NOMO-1 treated with DMSO at 0.1 percent for 48 hours (cell line): Measurements from ENCODE around the gene PRR35.

Experiments used
- DNase-seq: peaks from one replicate; lab custom pipeline; 2025; ENCODE audit not compliant: unreplicated experiment; lab: John Stamatoyannopoulos, UW

The PRR35 gene

DNA sequence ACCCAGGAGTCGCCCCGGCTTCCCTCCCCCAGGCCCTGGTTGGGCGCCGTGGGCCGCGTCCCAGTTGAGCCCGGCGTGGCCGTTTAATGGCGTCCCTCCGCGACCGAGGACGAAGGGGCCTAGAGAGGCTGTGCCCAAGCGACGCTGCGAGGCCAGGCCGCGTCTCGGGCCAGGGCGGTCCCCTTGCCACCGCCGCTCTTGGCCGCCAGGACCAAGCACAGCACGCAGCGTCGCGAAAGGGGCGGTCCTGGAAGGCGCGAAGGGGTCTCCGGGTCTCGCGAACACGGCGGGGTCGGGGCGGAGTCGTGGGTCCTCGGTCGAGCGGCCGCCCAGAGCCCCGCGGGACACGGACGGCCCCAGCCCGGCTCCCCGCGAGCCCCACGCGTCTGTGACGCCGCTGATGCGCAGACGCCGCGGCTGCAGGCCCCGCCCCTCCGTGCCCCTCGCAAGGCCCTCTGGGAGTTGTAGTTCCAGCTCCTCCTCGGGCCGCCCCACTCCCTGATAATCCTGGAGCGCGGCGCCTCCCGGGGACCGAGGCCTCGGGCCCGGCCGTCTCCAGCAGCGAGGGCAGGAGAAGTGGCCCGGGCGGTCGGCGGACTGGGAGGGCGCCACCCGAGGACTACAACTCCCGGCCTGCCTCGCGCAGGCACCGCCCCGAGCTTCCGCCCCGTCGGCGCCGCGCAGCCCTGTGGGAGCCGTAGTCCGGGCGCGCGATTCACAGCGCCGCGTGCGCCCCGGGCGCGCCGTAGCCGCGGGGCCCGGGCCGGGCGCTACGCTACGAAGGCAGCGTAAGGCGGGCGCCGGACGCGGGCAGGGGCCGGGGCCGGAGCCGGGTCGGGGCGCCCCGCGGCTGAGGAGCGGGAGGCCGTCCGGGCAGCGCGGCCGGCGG lies 32.9 kb upstream of the PRR35 start, which contains the start of gene CAPN15:
Gene CAPN15, plus strand, starts transcription at position 698 of the 889 bp plus-strand sequence. CDS start 19,127 bp downstream, outside the sequence.
- peak; percentile 87 for DNase-seq

- peak; percentile 38 for DNase-seq
These were observed 31.8 kb upstream of the PRR35 start for GRCh38 chr16:528111-529011.

GRCh38 chr16:529012-529575 lies 31.1 kb upstream of the PRR35 start:
- peak; percentile 7 for DNase-seq

GRCh38 chr16:530111-530817 lies 29.9 kb upstream of the PRR35 start:
- DNase-seq, result no peak

DNA sequence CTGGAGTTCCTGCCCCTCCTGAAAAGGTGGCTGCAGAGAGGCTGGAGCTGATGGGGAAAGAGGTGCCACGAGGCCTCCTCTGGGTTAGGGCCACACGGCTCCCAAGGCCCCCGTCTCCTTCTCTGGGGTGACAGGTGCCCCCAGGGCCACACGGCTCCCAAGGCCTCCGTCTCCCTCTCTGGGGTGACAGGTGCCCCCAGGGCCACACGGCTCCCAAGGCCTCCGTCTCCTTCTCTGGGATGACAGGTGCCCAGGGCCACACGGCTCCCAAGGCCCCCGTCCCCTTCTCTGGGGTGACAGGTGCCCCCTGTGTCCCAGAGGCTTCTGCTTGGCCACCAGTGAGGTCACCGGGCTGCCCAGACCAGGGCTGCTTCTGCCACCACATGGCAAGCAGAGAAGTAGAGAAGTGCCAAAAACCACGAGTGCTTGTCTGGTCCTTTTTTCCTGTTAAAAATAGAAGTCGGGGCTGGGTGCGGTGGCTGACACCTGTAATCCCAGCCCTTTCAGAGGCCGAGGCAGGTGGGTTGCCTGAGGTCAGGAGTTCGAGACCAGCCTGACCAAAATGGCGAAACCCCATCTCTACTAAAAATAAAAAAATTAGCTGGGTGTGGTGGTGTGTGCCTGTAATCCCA lies 28.6 kb upstream of the PRR35 start:
- DNase-seq, result no peak

DNA sequence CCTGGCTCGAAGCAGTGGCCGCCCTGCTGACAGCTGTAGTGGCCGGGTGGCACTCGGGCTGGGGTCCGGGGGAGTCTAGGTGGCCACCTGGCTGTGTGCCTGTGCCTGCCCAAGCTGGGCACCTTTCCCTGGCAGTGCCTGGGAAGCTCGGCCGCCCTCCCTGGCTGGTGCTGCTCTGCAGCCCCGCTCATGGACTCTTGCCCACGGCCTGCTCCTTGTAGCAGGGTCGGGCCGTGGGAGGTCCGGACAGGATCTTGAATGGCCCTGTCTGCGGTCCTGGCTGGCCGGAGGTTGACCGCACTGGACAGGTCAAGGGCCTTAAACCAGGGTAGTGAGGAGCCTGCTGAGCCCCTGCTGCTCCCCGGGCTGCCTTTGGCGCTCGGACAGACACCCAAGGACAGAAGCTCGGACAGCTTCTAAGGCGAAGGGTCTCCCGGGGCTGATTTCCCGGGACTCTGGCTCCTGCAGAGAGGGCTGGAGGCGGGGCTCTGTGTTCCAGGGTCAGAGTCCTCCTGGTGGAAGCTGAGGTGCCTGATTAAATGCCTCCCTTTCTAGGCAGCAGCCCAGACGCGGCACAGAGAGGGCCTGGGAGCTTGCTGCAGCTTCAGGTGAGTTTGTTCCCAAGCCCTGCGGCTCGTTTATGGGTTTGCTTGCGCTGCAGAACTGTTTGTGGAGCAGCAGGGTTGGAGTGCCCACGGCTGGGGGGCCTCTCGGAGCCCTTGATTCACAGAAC lies 26.6 kb upstream of the PRR35 start:
- no peak for DNase-seq

DNA sequence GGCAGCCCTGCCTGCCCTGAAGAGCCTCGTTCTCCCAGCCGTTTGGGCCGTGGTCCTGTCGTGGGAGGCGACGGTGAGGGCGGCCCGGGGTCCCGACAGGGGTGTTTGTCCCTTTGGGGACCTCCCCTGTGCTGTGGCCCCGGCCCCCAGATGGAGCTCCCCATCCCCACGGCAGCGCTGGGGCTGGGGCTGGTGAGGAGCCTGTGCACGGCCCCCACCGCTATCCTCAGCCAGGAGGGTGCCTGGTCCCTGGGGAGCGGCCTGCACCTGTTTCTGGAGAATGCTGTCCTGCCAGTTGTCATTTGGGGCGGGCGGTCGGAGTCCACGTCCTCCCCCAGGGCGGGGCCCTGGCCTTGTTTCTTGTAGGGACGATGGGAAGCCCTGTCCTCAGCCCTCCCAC lies 26.1 kb upstream of the PRR35 start:
- DNase-seq, result no peak

DNA sequence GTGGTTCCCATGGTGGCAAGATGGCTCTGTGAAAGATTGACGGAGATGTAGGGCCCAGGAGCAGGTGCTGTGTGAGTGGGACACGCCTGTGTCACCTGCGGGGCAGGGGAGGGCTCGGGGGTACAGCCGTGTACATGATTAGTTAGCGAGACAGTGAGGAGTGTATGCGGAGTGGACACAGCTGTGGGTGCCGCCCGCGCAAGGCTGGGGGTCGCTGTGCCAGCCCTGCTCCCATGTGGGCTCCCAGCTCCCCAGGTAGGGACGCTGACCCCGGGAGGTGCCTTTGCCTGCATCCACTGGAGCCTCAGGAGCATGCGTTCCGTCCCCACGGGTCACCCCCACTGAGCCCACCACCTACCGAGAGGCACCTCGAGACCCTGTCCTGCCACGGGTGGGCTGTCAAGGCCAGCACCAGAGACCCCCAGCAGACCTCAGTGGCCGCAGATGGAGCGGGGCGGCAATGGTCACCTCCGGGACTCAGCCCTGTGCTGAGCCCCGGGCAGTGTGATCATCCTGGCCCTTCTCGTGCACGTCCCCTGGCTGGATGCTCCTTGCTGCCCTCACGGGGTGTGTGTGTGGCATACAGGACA lies 25.2 kb upstream of the PRR35 start:
- DNase-seq, result no peak

- peak; percentile 54 for DNase-seq
These were observed 24.5 kb upstream of the PRR35 start for GRCh38 chr16:535446-536405.

GRCh38 chr16:536746-537145 lies 23.4 kb upstream of the PRR35 start:
- no peak for DNase-seq

- DNase-seq, result no peak
These were observed 22.5 kb upstream of the PRR35 start for GRCh38 chr16:537415-538335.

DNA sequence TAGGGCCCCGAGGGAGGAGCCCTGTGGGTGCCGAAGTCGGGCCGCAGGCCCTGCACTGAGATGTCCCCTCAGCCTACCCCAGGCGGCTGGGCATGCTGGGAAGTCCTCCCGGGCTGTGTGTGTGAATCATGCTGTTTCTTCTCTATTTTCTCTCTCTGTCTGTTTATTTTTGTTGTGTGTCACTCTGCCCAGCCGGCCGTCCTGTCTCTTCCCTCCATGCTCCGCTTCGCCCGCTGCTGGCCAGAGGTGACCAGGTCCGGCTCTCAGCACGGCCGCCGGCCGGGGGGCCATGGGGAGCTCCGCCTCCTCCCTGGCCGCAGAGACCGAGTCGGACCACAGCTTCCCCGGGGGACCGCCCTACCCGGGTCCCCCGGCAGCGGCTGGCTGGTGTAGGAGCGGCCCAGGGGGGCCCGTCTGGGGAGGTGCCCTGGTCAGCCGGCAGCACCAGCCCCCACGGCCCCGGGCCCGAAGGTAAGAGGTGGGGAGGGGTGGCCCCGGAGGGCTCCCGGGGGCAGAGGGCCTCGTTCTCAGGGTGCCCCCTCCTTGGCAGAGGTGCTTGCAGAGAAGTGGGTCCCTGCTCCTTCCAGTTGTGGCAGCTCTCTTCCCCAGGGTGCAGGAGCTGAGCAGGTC lies 20.2 kb upstream of the PRR35 start:
- no peak for DNase-seq

DNA sequence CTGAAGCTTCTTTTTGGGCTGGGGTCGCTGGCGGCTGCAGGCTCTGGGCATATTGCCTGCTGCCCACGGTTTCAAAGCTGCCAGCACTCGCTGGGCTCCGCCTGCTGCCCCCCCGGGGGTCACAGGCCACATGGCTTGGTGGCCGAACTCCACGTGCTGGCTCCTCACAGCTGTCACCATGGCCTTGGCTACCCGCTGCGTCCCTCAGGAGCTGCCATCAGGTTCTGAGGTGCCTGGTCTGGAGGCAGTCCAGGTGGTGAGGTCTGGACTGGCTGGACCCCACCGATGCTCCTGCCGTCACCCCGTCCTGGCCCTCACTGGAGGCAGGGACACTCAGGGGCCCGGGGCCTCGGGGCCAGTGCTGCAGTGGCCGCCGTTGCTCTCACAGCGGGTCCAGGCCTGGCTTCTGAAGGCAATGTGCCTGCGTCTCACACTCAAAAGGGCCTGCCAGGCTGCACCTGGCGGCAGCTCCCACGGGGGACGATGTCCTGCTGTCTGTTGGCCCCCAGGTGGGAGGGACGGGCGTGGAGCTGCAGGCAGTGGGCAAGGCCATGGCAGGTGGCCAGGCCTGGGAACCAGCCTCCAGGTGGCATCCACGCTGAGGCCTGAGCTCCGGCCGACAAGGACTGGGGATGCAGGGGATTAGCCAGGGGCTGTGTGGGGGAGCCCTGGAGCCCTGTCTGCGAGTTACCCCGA lies 19.4 kb upstream of the PRR35 start:
- no peak for DNase-seq

GRCh38 chr16:543301-544164 lies 16.7 kb upstream of the PRR35 start:
- DNase-seq, result no peak

- no peak for DNase-seq
These were observed 15.7 kb upstream of the PRR35 start for GRCh38 chr16:544517-544916.
